Neuronal stem cell (in vitro differentiated cells): ENCODE data around the gene WDR4.
"Not testable (repeated sequence)": the region's sequence is repeated elsewhere in the genome, so short reads cannot be mapped to it uniquely, and the experiment has no call there.

Experiments used
- DNase-seq: peaks from one replicate; pipeline ENCODE4 v3.0.0-alpha.2; 2013; ENCODE audit warnings: low spot score
- H2AFZ ChIP-seq: one replicate; pipeline ENCODE4 v1.6.1; 2013; ENCODE audit warnings: mild to moderate bottlenecking, low read length, inconsistent platforms
- H2AK5ac ChIP-seq: 2 replicates; pipeline ENCODE4 v1.6.1; 2013; ENCODE audit warnings: low read depth, mild to moderate bottlenecking, inconsistent platforms, low read length, moderate library complexity, mixed read lengths
- H2BK120ac ChIP-seq: 2 replicates; pipeline ENCODE4 v1.6.1; 2013; ENCODE audit warnings: low read depth, mild to moderate bottlenecking, inconsistent platforms, low read length, moderate library complexity, mixed read lengths
- H2BK12ac ChIP-seq: one replicate; pipeline ENCODE4 v1.6.1; 2013; ENCODE audit warnings: low read length, inconsistent platforms
- H2BK15ac ChIP-seq: 2 replicates; pipeline ENCODE4 v1.6.1; 2013; ENCODE audit warnings: mild to moderate bottlenecking, low read length, inconsistent platforms, mixed read lengths
- H2BK5ac ChIP-seq: one replicate; pipeline ENCODE4 v1.6.1; 2013; ENCODE audit warnings: inconsistent platforms, mild to moderate bottlenecking, low read length, moderate library complexity
- H3K14ac ChIP-seq: one replicate; pipeline ENCODE4 v1.6.1; 2013; ENCODE audit warnings: low read length, inconsistent platforms
- H3K18ac ChIP-seq: 2 replicates; pipeline ENCODE4 v1.6.1; 2013; ENCODE audit warnings: low read length, inconsistent platforms
- H3K23ac ChIP-seq: 2 replicates; pipeline ENCODE4 v1.6.1; 2013; ENCODE audit warnings: low read depth, mild to moderate bottlenecking, mixed read lengths, low read length, inconsistent platforms; ENCODE audit not compliant: poor library complexity
- H3K27ac ChIP-seq: replicated peaks from 3 replicates; pipeline ENCODE4 v1.5.1; 2013; ENCODE audit warnings: low read length, inconsistent platforms
- H3K27me3 ChIP-seq, 3 experiments: 2 replicates each; pipeline ENCODE4 v1.6.1; 2013; ENCODE audit warnings: low read length in 3 of 3, mild to moderate bottlenecking in 2 of 3, inconsistent platforms in 1 of 3, low read depth in 1 of 3, mixed read lengths in 1 of 3, moderate library complexity in 1 of 3; ENCODE audit not compliant: control insufficient read depth in 3 of 3, insufficient read depth in 3 of 3
- H3K36me3 ChIP-seq, 2 donors: replicated peaks in 1 of 2; 2 replicates each; pipeline ENCODE4 v1.6.1; 2013; ENCODE audit warnings: low read length in 2 of 2; ENCODE audit not compliant: control insufficient read depth in 2 of 2, insufficient read depth in 2 of 2
- H3K4ac ChIP-seq: 2 replicates; pipeline ENCODE4 v1.6.1; 2013; ENCODE audit warnings: inconsistent platforms, mild to moderate bottlenecking, low read length, moderate library complexity
- H3K4me1 ChIP-seq, 2 donors: 1 replicate in 1 of 2; 2 replicates in 1 of 2; pipeline ENCODE4 v1.6.1; 2013; ENCODE audit warnings: low read length in 2 of 2, low read depth in 1 of 2; ENCODE audit not compliant: control insufficient read depth in 2 of 2, insufficient read depth in 1 of 2
- H3K4me2 ChIP-seq: one replicate; pipeline ENCODE4 v1.6.1; 2013; ENCODE audit warnings: mild to moderate bottlenecking, low read length, inconsistent platforms; ENCODE audit not compliant: insufficient read depth, poor library complexity, severe bottlenecking
- H3K4me3 ChIP-seq, 2 donors: 2 replicates each; pipeline ENCODE4 v1.5.1; 2013; ENCODE audit warnings: low read length in 2 of 2, mild to moderate bottlenecking in 2 of 2, inconsistent platforms in 1 of 2, moderate library complexity in 1 of 2
- H3K79me1 ChIP-seq: one replicate; pipeline ENCODE4 v1.6.1; 2013; ENCODE audit warnings: low read depth, mild to moderate bottlenecking, inconsistent platforms, low read length, moderate library complexity
- H3K9ac ChIP-seq: one replicate; pipeline ENCODE4 v1.6.1; 2013; ENCODE audit warnings: mild to moderate bottlenecking, low read depth, low read length, inconsistent platforms; ENCODE audit not compliant: poor library complexity
- H3K9me3 ChIP-seq, 2 donors: replicated peaks in 1 of 2; 2 replicates each; pipeline versions ENCODE3 to v1.6.1; 2013; ENCODE audit warnings: low read length in 2 of 2, mild to moderate bottlenecking in 2 of 2, inconsistent platforms in 1 of 2, low read depth in 1 of 2, mixed read lengths in 1 of 2, moderate library complexity in 1 of 2; ENCODE audit not compliant: control insufficient read depth in 2 of 2, insufficient read depth in 1 of 2
- H4K8ac ChIP-seq: one replicate; pipeline ENCODE4 v1.6.1; 2013; ENCODE audit warnings: low read depth, mild to moderate bottlenecking, inconsistent platforms, low read length, moderate library complexity
- H4K91ac ChIP-seq: one replicate; pipeline ENCODE4 v1.6.1; 2013; ENCODE audit warnings: low read length, low read depth, mild to moderate bottlenecking, inconsistent platforms; ENCODE audit not compliant: poor library complexity
- WGBS, 2 donors: extraction: QIAGEN DNeasy Blood & Tissue Kit; methylation state at CpG; one replicate each; pipeline ENCODE4 v1.1.7; 2013; ENCODE audit warnings: missing lambda C conversion rate in 2 of 2, mixed read lengths in 1 of 2; ENCODE audit not compliant: insufficient read length in 2 of 2, insufficient replicate concordance in 1 of 2; ENCODE audit errors: extremely low coverage in 2 of 2; 5-methylcytosine and 5-hydroxymethylcytosine counted together

The WDR4 gene

GRCh38 chr21:42818328-42818749, 61.0 kb downstream of the WDR4 start:
- Histone ChIP-seq H4K91ac (no peak overlapping the region), H2BK15ac (no peak overlapping the region), H3K4me2 (no peak overlapping the region), H3K36me3 (no peaks in the 10 kb centered on the region), H3K27ac (no peak overlapping the region), H3K9ac (no peak overlapping the region), H3K18ac (no peak overlapping the region), H3K4me1 (no peaks in the 10 kb centered on the region), H2AFZ (no peak overlapping the region), H3K4ac (no peak overlapping the region), H3K79me1 (no peaks in the 10 kb centered on the region), H2BK5ac (no peak overlapping the region), H3K4me3 (no peak overlapping the region), H4K8ac (no peak overlapping the region), H2AK5ac (no peak overlapping the region), H3K23ac (no peak overlapping the region), H2BK12ac (no peak overlapping the region), H2BK120ac (no peak overlapping the region), H3K14ac (no peak overlapping the region), H3K9me3 (peaks cover 11 to 17% of the 10 kb centered on the region in 2 donors), H3K27me3 (peaks cover 0 to 2% (median 0%) of the 10 kb centered on the region in 3 experiments)
- WGBS, 2 donors: no CpG with 5 or more reads among the region's 2 CpGs
- no peak for DNase-seq

GRCh38 chr21:42815217-42815616, 64.1 kb downstream of the WDR4 start:
- H3K27ac ChIP-seq: no peak overlapping the region
- no peak overlapping the region for H4K8ac ChIP-seq
- no peak overlapping the region for H2BK15ac ChIP-seq
- H4K91ac ChIP-seq: no peak overlapping the region
- H3K4ac ChIP-seq: no peak overlapping the region
- no CpG with 5 or more reads among the region's 1 CpG for WGBS, 2 donors
- no peak overlapping the region for H2AK5ac ChIP-seq
- H3K23ac ChIP-seq: no peak overlapping the region
- no peaks in the 10 kb centered on the region for H3K4me1 ChIP-seq
- H3K9me3 ChIP-seq: peaks cover 11 to 17% of the 10 kb centered on the region in 2 donors
- H3K14ac ChIP-seq: no peak overlapping the region
- H3K27me3 ChIP-seq: no peaks in the 10 kb centered on the region
- no peaks in the 10 kb centered on the region for H3K79me1 ChIP-seq
- H3K9ac ChIP-seq: no peak overlapping the region
- H3K36me3 ChIP-seq: no peaks in the 10 kb centered on the region
- no peak for DNase-seq
- no peak overlapping the region for H3K18ac ChIP-seq
- H3K4me2 ChIP-seq: no peak overlapping the region
- H3K4me3 ChIP-seq: no peak overlapping the region
- H2BK5ac ChIP-seq: no peak overlapping the region
- H2AFZ ChIP-seq: no peak overlapping the region
- no peak overlapping the region for H2BK120ac ChIP-seq
- H2BK12ac ChIP-seq: no peak overlapping the region

- H3K36me3 ChIP-seq, H3K4me1 ChIP-seq, H3K4ac ChIP-seq, H2AFZ ChIP-seq, H3K18ac ChIP-seq, H2BK5ac ChIP-seq, H2AK5ac ChIP-seq, H4K8ac ChIP-seq, H3K9ac ChIP-seq, H3K4me2 ChIP-seq, H3K14ac ChIP-seq, H3K79me1 ChIP-seq, H2BK15ac ChIP-seq, DNase-seq, H4K91ac ChIP-seq, H3K27me3 ChIP-seq, H3K27ac ChIP-seq, H2BK120ac ChIP-seq, H3K4me3 ChIP-seq, H3K23ac ChIP-seq, H2BK12ac ChIP-seq: not testable (repeated sequence)
- H3K9me3 ChIP-seq: peaks cover 10 to 17% of the 10 kb centered on the region in 2 donors
- WGBS, 2 donors: no CpG with 5 or more reads among the region's 5 CpGs
These were observed 66.7 kb downstream of the WDR4 start for GRCh38 chr21:42812528-42813241.

- no peak overlapping the region for H4K8ac ChIP-seq
- no peak overlapping the region for H4K91ac ChIP-seq
- WGBS, 2 donors: no CpG with 5 or more reads among the region's 6 CpGs
- no peak overlapping the region for H2AFZ ChIP-seq
- H3K4me1 ChIP-seq: peaks cover 5% of the 10 kb centered on the region in 2 donors
- H3K4ac ChIP-seq: no peak overlapping the region
- H2BK12ac ChIP-seq: no peak overlapping the region
- H2AK5ac ChIP-seq: no peak overlapping the region
- H3K14ac ChIP-seq: no peak overlapping the region
- H2BK5ac ChIP-seq: no peak overlapping the region
- H3K9me3 ChIP-seq: peaks cover 7 to 17% of the 10 kb centered on the region in 2 donors
- no peak overlapping the region for H3K4me3 ChIP-seq
- no peak overlapping the region for H2BK15ac ChIP-seq
- H3K23ac ChIP-seq: no peak overlapping the region
- no peak overlapping the region for H3K9ac ChIP-seq
- H3K18ac ChIP-seq: no peak overlapping the region
- DNase-seq: no peak
- no peak overlapping the region for H3K27ac ChIP-seq
- no peaks in the 10 kb centered on the region for H3K79me1 ChIP-seq
- H3K36me3 ChIP-seq: no peaks in the 10 kb centered on the region
- no peak overlapping the region for H3K4me2 ChIP-seq
- no peak overlapping the region for H2BK120ac ChIP-seq
- H3K27me3 ChIP-seq: no peaks in the 10 kb centered on the region
These were observed 67.4 kb downstream of the WDR4 start for GRCh38 chr21:42811960-42812359.
